GM19023 (cell line): Measurements from ENCODE around the gene DPP3.

Source experiments
- ATAC-seq: cut with Tn5 transposase; IDR thresholded peaks from one replicate; pipeline ENCODE4 v1.9.1; 2021; ENCODE audit warnings: mild to moderate bottlenecking, moderate library complexity; ENCODE audit not compliant: unreplicated experiment

DPP3 gene

DNA sequence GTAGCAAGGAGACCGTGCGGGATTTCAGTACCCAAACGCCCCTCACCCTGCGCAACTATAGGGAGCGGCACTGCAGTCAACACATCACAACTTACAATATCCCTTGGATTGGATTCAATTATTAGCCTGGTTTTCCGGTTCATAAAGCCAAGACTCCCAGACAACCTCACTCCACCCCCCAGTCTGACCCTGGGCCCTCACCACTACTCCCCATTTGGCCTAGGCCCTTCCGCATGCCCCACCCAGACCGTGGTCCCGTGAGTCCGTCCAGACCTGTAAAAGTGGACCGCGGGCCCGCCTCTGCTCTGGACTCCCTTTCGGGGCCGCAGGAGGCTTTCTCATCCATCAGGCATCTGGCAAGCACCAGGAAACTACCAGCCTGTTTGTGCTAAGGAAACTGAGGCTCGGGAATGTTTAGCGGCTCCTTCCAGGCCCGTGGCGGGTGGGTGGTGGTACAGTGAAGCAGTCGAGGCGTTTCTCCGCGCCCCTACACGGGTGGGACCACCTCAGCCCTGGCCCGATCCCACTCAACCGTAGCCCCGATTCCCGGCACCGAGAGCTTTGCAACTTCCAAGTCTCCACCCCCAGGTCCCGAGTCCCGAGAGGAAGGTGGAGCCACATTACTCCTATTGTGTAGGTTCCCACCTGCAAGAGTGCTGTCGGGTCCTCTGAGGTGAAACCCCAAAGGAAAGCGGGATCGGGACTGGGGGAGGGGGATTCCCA is 679 bp upstream of the DPP3 start:
- peak; percentile 18 for ATAC-seq

DNA sequence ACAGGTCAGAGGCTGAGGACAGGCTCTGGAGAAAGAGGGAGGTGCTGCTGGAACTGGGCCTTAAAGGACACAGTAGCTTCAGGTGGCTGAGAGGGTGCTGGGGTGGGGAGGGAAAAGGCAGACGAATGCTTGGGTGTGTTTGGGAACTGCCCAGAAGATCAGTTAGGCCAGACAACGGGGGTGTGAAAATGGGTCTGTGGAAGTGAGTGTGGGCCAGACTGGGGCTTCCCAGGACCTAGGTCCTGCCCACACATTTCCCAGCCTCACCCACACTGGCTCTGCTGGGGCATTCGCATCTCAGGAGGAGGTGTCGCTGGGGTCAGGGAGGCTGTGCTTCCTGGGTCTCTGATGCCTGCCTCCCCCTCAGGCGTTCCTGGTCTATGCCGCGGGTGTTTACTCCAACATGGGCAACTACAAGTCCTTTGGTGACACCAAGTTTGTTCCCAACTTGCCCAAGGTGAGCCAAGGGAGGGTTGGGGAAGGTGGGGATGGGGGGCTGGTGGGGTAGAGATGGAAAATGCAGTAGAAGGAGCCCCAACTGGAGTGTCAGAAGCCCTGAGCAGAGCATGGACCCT is 4.7 kb downstream of the DPP3 start:
- no peak for ATAC-seq

DNA sequence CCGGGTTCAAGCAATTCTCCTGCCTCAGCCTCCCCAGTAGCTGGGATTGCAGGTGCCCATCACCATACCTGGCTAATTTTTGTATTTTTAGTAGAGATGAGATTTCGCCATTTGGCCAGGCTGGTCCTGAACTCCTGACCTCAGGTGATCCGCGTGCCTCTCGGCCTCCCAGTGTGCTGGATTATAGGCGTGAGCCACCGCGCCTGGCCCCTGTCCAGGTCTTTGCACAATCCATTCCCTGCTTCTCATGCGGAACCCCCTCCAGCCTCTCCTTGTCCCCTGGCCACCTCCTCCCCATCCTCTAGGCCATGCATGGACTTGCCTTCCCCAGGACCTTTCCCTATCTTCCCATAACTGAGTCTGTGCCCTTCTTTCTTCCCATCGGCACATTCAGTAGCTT is 8.7 kb downstream of the DPP3 start:
- no peak for ATAC-seq

DNA sequence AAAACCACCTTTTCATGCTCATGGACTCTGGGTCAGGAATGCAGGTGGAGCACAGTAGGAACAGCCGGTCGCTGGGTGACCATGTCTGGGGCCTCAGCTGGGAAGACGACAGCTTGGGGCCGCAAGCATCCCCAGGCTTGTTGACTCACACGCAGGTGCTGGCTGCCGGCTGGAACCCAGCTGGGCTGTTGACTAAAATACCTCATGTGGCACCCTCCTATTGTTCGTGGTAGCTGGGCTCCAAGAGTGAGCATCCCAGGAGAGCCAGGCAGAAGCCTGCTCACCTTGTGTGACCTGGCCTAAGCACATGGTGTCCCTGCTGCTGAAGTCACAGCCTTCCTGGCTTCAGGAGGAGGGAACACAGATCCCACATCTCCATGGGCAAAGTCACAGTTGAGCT is 9.4 kb downstream of the DPP3 start:
- no peak for ATAC-seq

DNA sequence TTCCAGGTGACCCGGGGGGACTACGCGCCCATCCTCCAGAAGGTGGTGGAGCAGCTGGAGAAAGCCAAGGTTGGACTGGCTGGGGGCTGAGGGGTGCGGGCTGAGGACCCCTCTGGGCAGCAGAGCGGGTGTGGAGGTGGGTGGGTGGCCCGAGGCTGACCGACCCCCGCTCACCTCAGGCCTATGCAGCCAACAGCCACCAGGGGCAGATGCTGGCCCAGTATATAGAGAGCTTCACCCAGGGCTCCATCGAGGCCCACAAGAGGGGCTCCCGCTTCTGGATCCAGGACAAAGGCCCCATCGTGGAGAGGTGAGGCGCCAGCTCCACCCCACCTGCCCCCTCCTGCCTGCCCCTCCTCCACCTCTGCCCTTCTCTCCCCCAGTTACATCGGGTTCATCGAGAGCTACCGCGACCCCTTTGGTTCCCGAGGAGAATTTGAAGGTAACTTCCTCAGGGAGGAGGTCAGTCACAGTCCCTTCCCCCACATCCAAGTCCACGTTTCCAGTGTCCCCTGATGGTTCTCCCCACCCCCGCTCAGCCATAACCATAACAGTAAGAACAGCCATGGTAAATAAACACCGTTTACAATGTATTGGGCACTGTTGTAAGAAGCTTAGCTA is 11.2 kb downstream of the DPP3 start:
- no peak for ATAC-seq

DNA sequence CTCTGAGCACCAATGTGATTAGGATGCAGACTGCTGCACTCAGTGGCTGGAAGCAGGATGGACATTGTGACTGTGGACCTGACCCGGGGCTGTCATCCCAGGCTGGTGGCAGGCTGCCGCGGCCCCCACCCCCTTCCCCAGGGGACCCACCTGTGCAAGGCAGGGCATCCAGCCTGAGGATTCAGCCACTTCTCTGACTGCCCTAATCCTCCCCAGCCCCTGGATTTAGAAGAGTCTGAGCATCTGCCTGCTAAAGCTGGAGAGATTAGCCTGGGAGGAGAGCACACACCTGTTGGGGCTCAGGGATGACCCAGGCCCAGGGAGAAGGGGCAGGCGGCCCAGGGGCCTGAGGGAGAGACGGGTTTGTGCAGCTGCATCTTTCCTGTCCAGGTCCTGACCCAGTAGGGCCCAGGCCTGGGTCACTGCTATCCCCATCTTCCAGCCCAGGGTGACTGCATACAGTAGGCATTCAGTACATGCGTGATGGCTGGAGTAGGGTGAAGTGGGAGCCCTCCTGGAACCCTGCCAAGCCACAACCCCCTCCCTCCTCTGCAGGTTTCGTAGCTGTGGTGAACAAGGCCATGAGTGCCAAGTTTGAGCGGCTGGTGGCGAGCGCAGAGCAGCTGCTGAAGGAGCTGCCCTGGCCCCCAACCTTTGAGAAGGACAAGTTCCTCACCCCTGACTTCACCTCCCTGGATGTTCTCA is 12.1 kb downstream of the DPP3 start:
- no peak for ATAC-seq

DNA sequence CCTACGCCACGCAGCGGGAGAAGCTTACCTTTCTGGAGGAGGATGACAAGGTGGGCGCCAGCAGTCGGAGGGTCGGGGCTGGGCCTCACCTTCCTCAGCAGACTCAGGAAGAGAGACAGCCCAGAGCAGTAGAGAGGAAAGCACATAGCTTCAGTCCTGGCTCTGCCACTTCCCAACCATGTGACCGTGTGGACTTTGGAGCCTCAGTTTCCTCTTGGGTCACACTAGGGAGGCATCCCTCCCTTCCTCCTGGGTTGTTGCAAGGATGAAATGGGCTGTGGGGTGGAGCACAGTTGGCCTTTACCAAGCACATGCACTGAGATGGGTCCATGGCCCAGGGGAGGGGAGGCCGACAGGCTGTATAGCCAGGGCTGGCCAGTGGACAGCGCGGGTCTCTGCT is 12.9 kb downstream of the DPP3 start:
- ATAC-seq = no peak

DNA sequence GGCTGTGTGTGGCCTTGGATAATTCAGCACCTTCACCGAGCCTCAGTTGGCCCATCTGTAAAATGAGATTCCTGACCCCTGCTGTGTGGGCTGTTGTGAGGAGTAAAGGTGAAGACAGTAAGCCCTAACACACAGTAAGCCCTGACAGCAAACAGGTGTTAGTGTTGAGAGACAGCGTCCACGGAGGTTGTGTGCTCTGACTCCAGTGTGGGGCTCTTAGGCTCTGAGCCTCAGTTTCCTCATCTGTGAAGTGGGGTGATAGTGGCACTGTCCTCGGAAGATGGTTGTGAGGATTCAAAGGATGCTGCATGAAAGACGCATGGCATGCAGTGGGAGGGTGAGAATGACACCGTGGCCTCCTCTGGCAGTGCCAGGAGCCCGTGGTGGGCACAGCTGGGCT is 14.2 kb downstream of the DPP3 start:
- ATAC-seq = no peak

DNA sequence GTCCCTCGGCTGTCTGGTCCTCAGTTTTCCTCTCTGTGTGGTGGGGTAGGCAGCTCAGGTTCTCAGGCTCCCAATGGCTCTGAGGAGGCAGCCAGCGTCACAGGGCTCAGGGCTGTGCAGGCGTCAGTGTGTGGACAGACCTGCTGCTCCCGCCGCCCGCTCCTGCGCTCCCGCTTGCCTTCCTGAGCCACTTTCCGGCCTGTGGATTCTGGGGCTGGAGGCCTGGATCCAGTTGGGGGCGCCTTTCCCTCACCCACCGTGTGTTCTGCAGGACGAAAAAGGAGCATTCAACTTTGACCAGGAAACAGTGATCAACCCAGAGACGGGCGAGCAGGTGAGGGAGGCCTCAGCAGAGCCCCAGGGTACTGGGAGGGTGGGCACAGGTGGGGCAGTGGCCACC is 14.7 kb downstream of the DPP3 start:
- no peak for ATAC-seq

DNA sequence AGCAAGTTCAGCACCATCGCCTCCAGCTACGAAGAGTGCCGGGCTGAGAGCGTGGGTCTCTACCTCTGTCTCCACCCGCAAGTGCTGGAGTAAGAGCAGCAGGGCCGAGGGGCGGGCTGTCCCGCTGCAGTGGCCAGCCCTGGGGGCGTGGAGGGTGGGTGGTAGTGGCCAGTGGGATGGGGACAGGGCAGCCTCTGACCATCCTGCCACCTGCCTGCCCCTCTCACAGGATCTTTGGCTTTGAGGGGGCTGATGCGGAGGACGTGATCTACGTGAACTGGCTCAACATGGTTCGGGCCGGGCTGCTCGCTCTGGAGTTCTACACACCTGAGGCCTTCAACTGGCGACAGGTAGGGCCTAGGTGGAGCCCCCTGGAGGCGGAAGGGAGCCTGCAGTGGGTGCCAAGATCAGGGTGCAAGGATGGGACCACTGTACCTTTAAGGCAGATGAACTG is 15.2 kb downstream of the DPP3 start:
- ATAC-seq = no peak

DNA sequence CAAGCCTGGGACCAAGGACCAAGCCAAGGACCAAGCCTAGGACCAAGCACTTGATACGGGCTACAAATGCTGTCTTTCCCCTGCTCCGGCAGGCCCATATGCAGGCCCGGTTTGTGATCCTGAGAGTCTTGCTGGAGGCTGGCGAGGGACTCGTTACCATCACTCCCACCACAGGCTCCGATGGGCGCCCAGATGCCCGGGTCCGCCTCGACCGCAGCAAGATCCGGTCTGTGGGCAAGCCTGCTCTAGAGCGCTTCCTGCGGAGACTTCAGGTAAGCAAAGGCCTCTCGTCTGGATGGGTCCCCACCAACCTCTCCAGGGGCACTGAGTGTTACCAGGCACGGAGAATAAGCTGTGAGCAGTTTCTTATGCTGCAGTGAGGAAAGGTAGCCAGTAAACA is 17.0 kb downstream of the DPP3 start:
- ATAC-seq = no peak

DNA sequence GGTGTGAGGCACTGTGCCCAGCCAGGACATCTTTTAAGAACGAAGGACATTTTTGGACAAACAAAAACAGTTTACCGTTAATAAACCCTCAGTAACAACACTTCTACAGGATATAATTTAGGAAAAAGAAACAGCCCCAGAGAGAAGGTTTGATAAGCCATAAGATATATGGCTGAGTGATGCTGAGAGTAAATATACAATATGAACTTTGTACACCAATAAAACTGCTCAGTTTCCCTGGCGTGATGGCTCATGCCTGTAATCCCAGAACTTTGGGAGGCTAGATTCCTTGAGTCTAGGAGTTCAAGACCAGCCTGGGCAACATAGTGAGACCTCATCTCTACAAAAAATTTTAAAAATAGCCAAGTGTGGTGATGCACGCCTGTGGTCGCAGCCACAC is 18.3 kb downstream of the DPP3 start:
- ATAC-seq = no peak

DNA sequence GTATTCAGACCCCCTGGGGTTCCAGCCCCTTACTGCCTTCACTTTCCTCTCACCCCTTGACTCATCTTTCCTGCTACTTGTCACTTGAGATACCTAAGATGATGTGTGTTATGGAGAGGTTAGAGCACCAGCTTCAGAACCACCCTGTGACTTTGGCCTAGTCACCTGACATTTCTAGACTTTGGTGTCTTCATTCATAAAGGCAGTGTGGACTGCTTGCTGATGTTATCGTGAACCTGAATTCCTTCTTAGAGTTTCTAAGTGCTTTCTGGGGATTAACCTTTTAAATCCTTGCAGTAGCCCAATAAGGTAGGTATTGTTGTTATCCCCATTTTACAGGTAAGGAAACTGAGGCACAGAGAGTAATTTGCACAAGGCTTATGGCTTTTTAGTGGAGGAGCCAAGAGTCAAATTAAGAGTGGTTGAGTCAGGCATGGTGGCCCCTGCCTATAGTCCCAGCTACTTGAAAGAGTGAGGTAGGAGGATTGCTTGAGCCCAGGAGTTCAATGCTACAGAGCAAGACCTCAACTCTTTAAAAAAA is 25.1 kb downstream of the DPP3 start:
- no peak for ATAC-seq

DNA sequence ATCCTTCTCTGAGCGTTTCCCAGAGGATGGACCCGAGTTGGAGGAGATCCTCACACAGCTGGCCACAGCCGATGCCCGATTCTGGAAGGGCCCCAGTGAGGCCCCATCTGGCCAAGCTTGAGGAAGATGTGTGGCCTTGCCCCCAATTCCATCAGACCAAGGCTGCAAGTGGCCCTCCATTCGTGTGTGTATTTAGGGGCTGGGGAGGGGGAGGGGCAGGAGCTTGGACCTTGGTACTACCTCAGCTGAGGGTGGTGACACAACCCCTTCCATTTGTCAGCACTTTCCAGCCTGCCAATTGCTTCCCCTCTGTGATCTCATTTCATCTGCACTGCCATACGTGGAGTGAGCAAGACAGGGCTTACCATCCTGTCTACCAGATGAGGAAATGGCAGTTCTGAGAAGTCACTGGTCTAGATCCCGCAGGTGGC is 28.9 kb downstream of the DPP3 start:
- no peak for ATAC-seq

DNA sequence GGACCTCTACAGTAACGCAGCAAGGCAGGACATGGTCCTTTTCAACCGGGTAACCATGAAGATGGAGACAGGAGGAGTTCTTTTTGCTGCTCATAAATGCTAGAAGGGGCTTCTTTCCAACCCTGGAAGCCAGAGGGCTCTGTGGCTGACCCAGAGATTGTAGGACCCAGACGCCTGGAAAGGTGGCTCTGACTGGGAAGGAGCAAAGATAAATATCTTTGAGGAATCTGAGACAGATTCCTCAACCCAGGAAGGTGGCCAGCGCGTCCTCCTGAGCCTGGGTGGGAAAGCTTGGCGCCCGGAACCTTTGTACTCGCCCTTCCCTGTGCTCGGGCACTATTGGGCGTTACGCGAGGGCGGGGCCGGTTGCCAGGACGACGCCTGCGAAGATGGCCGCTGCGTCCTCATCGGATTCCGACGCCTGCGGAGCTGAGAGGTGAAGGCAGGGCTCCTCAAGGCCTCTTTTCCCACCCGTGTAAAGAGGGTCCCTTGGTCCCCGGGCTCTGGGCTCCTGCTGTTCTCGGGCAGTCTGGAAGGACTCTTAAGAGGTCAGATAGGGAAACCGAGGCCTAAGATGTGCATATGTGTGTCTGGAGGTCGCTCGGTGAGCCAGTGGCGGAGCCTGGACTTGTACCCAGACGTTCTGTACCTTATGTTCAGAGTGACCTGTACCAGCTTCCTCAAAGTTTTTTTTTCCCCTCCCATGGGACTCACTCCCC is 30.2 kb downstream of the DPP3 start, which contains the start of gene BBS1:
Gene BBS1 (plus strand): TSS at position 365 of the 719 bp plus-strand sequence. CDS start 25 bp downstream, at position 390.
- ATAC-seq = no peak

DNA sequence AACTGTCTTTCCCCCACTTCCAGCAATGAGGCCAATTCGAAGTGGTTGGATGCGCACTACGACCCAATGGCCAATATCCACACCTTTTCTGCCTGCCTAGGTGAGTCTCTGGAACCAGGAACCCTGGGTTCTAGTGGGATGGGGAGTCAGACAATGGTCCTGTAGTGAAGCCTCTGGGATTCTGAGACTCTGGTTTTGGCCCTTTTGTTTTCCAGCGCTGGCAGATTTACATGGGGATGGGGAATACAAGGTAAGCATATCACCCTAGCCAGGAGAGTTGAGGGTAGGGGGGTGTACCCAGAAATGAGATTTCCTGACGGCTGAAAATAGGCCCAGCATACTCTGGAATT is 30.7 kb downstream of the DPP3 start:
- ATAC-seq = no peak

DNA sequence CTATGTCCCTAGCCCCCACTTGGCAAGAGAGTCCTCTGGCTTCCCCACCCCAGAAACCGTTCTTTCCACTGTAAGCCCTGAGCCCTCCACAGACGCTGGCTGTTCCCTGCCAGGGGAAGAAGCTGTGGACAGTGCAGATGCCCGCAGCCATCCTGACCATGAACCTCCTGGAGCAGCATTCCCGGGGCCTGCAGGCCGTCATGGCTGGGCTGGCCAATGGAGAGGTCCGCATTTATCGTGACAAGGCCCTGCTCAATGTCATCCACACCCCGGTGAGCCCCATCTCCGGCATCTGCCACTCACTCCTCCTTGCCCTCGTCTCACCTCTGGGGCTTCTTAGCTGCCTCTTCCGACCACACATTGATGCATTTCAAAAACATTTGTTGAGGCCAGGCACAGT is 43.4 kb downstream of the DPP3 start:
- ATAC-seq = no peak

DNA sequence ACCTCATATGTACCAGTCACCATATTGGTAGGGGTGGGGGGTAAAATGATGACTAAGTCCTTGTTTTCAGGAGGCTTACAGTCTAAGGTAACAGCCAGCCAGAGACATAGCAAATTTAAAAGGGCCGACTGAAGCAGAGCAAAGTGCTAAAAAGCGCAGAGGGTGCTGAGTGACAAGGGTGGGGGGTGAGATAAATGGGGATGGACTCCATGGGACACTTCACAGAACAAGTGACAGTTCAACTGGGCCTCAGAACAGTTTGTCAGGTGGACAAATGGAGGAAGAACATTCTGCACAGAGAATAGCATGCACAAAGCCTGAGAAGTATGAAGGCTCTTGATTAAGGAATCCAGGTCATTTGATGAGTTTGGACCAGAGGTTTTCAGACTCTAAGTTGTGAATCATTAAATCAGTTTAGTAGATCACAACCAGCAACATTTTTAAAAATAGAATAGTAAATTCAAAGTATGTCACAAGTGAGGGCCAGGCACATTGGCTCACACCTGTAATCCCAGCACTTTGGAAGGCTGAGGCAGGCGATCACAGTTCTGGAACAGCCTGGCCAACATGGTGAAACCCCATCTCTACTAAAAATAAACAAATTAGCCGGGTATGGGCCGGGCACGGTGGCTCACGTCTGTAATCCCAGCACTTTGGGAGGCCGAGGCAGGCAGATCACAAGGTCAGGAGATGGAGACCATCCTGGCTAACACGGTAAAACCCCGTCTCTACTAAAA is 44.2 kb downstream of the DPP3 start:
- no peak for ATAC-seq

DNA sequence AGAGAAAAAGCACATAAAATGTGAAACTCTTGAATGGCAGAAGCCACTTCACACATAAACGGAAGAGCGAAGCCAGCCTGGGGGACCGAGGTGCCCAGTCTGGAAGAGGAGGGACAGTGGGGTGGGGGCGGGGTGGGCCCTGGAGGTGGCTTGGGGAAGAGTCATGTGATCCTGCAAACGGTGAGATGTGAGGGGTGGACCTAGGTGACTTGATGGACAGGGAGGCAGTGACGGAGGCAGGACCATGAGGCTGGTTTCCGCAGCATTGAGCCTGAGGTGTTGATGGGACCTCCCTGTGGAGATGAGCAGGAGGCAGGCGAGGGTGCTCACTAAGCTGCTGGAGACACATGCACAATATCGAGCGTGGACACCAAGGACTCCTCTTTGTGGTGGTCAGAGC is 48.8 kb downstream of the DPP3 start:
- no peak for ATAC-seq

DNA sequence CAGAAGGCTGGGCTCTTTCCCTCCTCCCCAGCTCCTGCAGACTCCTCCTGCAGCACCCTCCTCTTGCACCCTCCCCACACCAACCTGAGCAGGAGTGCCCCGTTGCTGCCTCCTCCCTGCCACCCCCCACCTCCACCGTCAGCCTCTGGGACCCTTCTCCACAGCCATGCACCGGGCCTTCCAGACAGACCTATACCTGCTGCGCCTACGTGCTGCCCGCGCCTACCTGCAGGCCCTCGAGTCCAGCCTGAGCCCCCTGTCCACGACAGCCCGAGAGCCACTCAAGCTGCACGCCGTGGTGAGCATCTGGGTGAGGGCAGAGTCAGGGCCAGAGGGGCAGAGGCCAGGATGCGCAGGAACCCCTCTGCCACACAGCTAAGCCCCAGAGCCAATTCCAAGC is 49.4 kb downstream of the DPP3 start:
- no peak for ATAC-seq
